ENCODE data around the gene ZNRF2. TPM values are rescaled to one million over a fixed set of nuclear protein-coding genes. Genes with fewer than 3 reads are reported as not detected.
"Not testable (repeated sequence)": the region's sequence is repeated elsewhere in the genome, so short reads cannot be mapped to it uniquely, and the experiment has no call there.

The ZNRF2 gene
- polyA plus RNA-seq, 1 donor = 17.0 TPM

DNA sequence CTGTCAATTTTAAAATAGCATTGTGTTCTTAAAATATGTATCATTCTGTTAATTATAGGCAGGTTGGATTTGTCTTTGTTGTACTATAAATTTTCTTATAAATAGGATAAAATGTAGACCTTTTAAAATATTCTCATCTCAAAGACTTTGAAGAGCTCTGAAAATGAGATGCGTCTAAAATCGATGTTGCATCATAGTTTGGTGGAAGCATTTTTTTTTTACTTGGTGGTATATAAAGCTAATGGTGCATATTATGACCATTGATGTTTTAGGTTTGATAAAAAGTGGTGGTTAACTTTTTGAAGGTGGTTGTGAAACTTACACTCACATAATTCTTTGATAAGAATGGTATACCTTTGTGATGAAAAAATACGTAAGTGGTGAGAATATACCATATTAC lies 69.1 kb downstream of the ZNRF2 start:
- no peak for DNase-seq

DNA sequence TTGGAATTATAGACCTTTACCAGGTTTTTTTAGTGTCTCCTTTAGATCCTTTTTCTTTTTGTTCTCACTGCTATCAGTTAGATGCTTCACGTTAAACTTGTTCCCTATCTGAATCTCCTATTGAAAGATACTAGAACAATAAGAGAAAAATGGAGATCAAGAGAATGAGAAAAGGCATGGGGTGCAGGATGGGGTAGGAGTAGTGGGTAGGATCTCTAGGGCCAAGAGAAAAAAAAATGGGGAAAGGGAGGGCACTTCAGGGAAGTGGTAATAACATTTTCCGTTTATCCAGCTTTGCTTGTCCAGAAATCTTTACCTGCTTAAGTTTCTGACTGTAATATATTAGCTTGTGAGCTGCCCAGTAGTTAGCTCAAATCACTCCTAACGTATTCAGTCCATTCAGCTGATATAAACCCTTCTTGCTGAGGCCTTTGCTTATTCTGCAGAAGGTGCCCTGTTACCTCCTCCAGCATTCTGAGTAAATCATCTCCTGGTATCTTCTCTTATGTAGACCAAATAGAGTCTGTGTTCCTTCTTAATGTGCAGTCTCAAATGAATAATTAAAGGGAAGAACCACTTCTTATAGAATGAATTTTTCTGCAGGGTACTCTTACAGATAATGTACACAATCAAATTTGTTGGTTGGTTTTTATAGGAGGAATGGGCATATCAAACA lies 69.7 kb downstream of the ZNRF2 start:
- no peak for DNase-seq

DNA sequence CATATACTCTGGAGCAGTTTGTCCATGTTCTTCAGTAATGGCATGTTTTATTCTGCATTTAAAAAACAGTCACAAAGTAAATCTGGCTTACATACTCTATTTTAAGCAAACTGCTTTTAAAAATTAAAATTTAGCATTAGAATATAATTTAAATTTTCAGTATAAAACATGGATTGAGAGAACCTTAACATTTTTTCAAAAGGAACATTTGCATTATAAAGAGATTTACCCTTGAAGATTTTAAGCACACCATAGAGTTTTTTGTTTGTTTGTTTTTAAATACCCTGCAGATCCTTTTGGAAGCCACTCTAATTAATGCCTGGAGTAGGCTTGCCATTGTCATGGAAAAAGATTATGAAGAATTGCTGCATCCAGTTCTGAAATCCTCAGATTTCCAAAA lies 70.4 kb downstream of the ZNRF2 start:
- no peak for DNase-seq

DNA sequence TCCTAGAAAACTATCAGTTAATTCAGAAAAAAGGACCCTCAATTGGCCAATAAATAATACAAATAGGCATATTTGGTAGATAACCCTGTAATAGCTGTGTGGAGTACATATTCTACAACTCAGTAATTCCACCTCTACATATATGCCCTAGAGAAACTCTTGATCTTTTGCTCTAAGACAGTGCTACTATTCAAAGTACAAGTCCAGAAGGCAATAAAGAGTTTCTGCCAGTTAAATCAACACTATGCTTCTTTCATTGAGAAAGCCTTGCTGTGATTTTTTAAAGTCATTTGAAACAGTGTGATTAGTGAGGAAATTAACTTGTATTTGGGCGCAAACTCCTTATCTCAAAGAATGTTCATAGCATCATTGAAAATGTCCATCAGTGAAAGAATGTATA lies 75.6 kb downstream of the ZNRF2 start:
- DNase-seq = no peak

DNA sequence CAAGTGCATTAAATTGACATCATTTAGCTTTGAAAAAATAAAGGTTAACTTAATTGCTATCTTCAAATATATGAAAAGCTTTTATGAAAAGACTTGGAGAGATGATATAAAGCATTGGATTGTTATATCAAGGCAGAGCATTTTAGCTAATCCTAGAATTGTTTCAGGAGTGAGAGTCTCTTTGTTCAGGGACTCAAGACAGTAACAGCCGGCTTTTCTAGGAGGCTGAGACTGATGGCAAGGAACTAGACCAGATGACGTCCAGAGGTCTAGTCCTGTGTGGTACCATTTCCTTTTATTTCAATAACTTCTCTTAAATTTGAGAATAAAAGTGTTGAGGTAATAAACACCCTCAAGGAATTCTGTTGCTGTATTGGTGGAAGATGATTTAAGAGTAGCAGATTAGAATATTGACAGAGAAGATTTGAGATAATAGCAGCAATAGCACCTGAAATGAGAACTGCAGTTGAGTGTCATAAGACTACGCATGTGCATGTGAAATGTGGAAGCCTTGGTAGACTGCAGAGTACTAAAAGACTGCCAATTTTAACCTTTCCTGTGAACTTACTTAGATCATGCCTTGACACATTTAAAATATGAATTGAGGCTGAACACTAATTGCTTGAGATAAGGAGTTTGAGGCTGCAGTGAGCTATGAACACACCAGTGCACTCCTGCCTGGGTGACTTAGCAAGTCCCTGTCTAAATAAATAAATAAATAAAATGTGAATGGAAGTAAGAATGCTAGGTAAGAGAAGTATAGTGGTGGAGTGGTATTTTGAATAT lies 79.6 kb downstream of the ZNRF2 start:
- DNase-seq = no peak

DNA sequence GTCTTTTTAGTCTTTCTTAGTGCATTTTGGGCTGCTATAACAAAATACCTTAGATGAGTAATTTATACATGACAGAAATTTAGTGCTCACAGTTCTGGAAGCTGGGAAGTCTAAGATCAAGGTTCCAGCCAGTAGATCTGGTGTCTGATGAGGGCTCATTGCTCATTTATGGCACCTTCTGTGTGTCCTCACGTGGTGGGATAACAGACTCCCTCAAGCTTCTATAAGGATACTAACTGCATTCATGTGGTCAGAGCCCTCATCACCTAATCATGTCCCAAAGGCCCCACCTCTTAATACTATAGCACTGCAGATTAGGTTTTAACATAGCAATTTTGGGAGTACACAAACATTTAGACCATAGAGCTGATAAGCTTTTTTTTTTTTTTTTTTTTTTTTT lies 80.4 kb downstream of the ZNRF2 start:
- DNase-seq = no peak

DNA sequence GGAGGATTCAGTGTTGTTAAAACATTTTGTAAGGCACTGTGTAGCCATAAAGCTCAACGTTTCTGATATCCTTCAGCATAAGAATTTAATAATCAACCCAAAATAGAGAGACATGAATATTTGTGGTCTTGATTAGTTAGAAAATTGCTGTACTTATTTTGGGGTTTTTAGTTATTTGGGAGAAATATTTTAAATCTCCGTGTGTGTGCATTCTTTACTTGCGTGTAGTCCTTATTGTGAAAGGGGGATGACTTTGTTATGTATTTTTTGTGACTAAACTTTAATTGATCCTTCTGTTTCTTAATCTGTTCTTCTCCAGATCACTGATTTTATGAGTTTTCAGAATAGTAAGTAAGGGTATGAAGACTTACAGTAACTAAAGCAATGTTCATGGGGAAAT lies 81.2 kb downstream of the ZNRF2 start:
- DNase-seq = no peak

DNA sequence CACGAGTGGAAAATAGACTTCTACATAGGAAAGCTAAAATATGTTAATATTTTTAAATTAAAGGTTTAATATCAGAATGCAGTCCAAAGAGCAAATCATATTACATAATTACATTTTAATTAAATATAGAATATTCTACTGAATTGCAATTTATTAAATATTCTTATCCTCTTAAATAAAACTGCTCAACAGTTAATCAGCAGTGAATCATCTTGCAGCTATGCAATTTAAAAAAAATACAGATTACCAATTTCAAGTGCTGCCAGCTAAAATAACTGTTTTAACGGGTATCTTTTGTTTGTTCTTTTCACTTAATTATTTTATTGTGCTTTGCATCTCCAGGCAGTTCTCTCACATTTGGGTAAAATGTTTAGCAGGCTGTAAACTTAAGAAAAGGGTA lies 82.2 kb downstream of the ZNRF2 start:
- DNase-seq = no peak

DNA sequence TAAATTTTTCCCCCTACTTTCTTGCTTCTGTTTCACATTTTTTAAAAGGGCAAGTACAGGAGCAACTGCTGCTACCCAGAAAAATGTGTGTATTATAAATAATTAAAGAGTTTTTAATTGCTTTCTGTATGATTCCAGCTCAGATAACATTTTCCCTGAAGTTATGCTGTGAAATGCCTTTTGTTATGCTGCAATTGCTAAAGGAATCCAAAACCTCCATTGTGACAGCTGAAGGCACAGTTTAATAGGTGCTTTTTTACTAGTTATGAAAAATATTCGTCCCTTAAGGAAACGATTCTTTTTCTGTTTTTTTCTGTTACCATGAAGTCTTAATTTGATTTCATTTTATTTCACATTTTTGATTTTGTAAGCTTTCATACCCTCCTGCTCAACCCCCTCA lies 83.2 kb downstream of the ZNRF2 start:
- no peak for DNase-seq

DNA sequence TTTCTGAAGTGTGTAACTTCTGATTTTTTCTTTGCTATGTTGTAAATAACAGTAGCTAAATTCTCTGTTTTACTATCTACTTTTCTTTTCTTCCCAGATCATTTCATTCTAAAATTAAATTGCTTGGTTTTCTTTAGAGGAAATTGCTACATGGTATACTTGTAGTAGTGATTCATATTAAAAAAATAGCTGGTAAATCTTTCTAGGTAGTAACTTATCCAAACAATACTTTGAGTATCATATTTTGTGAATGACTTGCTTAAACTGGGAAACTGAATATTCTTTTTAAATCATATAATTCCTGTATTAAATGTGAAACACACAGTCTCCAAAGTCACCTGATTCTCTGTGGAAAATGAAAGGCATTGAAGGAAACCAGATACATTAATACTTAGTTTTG lies 85.5 kb downstream of the ZNRF2 start:
- DNase-seq = no peak

DNA sequence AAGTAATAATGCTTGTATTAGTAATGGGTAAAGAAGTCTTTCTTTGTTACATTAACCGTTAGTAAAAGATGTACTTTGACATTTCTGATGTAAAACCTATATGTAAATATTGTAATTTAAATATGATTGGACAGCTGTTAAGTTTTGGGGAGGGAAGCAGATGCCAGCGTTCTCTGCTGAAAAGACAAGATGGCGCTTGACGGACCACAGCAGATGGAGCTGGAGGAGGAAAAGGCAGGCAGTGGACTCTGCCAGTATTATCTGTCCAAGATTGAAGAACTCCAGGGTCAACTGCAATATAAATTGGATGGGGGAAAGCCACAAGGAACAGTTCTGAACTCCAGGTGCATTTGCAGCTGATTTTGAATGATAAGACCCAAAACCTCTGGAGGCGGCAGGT lies 86.9 kb downstream of the ZNRF2 start:
- DNase-seq = no peak

DNA sequence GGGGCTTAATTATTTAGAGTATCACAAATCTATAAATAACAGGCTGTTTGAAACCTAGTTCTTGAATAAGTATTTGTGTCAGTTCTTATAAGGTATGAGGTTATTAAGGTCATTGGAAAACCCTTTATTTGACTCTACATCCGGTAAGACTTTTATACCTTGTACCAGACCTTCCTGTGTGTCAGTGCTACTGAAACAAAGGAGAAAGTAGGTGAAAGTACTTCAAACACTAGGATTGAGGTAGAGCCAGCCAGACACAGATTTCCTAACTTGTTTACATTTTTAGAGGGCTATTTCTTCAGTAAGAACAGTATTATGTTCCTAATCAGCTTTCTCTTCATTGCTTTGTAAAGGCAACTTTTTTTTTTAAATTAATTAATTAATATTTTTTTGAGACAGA lies 93.9 kb downstream of the ZNRF2 start:
- no peak for DNase-seq

DNA sequence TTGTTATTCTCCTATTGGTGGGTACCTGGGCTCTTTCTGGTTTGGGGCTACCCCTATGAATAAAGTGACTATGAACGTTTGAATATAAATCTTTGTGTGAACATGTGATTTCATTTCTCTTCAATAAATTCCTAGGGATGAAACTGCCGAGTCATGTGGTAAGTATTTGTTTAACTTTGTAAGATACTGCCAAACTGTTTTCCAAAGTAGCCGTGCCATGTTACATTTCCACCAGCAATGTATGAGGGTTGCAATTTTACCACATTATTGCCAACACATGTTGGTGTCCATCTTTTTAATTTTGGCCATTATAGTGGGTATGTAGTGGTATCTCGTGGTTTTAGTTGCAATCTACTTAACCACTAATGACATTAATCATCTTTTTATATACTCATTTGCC lies 94.7 kb downstream of the ZNRF2 start:
- DNase-seq = no peak

DNA sequence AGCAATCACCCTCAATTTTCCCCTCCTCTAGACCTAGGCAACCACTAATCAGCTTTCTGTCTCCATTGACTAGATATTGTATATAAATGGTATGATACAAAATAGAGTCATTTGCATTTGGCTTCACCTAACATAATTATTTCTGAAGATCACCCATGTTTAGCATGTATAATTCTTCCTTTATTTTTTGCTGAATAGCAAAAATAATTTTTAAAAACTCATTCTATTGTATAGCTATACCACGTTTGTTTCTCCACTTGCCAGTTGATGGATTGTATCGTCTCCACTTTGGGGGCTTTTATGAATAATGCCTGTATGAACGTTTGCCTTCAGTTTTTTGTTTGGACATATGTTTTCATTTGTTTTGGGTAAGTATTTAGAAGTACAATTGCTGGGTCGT lies 95.3 kb downstream of the ZNRF2 start:
- no peak for DNase-seq

DNA sequence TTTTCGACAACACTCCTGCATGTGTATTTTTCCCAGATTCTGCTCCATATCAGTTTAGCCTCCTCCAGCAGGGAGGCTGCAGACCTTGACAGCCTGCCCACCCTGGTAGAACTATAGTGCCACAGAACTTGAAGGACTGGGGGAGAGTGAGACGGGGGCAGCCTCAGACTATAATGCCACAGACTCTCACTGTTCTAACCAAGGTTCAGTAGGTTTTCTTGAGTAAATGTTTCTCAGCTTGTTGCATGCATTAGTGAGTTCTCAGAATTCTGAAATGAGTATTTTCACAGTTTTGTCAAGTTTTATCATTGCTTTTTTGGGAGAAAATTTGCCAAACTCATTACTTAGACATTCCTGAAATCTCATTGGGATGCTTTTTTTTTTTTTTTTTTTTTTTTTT lies 95.9 kb downstream of the ZNRF2 start:
- no peak for DNase-seq

DNA sequence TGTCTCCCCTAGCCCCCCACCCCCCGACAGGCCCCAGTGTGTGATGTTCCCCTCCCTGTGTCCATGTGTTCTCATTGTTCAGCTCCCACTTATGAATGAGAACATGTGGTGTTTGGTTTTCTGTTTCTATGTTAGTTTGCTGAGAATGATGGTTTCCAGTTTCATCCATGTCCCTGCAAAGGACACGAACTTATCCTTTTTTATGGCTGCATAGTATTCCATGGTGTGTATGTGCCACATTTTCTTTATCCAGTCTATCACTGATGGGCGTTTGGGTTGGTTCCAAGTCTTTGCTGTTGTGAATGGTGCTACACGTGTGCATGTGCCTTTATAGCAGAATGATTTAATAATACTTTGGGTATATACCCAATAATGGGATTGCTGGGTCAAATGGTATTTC lies 96.4 kb downstream of the ZNRF2 start:
- not testable (repeated sequence) for DNase-seq

DNA sequence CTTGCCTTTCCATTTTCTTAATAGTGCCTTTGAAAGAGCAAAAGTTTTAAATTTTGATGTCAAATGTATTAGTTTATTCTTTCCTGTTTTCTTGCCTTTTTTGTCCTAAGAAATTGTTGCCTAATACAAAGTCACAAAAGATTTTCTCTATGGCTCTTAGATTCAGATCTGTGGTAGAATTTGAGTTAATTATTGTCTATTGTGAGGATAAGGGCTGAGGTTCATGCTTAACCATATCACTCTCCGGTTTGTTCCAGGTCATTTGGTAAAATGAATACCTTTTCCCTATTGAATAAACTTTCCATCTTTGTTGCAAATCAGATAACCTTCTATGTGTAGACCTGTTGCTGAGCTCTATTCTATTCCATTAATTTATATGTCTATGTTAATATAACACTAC lies 98.2 kb downstream of the ZNRF2 start:
- no peak for DNase-seq

DNA sequence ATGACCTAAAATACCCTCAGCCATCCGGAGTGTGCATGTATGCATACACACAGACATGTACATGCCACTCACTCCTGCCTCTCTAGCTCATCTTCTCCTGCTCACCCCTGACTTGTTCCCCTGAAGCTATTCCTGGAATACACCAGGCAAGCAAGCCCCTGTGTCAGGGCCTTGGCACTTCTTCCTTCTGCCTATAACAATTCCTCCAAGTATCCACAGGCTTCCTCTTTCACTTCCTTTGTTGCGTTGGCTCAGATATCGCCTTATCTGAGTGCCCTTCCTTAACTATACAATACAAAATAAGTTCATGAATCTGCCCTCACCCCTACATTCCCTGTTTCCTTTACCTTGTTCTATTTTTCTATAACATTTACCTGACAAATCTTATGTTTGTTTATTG lies 105.4 kb downstream of the ZNRF2 start:
- DNase-seq = no peak

DNA sequence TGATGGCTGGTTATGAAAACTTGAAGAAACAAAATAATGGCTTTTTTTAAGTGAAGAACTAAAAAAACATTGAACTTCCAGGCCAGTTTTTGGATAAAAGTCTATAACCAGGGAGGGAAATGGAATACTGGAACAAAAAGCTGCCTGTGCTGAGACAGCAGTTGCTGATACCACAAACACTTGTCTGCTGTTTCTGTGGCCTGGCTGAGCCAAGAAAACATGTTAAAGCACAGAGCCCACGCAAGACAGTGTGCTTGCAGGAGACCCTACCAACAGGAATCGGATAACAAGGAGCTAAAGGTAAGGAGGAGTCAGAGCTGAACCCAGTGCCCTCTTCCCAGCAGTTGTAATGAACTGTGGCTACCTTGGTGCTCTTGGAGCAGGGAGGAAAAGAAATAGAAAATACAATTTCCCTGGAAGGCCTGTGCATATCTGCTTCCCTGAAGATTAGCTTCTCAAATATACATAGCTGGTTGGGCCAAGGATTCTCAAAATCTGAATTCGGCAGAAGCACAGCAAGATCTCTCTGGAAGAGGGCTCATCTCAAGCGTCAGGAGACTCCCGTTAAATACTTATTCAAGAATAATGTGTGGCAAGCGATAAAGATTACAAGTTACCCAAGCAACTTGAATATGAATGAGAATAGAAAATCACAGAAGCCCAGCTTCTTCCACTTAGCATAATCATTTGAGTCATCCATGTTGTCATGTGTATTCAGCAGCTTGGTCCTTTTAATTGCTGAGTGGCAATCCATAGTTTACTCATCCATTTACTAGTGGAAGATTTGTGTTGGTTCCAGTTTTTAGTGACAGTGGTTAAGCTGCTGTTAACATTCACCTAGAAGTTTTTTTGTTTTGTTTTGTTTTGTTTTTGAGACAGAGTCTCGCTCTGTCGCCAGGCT lies 106.6 kb downstream of the ZNRF2 start:
- no peak for DNase-seq

DNA sequence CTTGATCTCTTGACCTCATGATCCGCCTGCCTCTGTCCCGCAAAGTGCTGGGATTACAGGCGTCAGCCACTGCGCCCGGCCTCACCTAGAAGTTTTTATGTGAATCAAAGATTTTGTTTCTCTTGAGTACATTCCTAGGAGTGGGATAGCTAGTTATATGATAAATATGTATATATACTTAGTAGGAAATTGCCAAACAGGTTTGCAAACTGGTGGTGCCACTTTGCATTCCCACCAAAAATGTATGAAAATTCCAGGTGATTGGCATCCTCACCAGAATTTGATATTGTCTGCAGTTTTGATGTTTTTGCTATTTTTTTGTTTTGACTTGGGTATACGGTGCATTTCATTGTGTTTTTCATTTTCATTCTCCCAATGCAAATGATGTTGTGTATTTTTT lies 107.4 kb downstream of the ZNRF2 start:
- DNase-seq = no peak

DNA sequence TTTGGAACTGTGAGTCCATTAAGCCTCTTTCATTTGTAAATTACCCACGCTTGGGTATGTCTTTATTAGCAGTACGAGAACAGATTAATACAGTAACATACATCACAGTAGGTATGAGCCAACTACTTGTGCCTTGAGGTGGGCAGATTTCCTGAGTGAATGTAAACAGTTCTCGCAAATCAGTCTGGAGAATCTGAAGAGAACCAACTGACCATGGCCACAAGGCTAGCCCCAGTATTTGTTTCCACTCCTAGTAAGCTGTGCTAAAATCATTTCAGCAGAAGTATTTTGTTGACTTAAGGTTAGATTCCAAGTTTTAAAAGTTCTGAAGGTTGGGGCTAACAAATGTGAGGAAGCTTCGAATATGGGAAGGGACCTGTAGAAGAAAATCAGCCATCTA lies 111.3 kb downstream of the ZNRF2 start:
- no peak for DNase-seq

DNA sequence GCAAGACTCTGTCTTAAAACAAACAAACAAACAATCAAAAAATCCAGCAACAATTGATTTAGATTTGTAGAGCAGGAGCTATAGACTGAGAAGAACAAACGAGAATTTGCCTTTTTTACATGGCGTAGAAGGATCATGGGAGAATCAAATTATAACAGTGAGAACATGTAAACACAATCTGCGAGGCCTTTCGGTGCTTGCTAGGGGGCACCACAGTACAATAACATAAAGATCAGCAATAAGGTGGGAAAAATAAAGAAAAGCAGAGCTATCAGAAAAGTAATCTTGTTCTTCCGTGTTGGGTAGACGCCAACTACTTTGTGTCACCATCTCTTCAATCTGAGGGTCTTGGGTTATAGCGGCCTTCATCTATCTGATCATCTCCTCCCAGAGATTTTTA lies 112.0 kb downstream of the ZNRF2 start:
- no peak for DNase-seq

DNA sequence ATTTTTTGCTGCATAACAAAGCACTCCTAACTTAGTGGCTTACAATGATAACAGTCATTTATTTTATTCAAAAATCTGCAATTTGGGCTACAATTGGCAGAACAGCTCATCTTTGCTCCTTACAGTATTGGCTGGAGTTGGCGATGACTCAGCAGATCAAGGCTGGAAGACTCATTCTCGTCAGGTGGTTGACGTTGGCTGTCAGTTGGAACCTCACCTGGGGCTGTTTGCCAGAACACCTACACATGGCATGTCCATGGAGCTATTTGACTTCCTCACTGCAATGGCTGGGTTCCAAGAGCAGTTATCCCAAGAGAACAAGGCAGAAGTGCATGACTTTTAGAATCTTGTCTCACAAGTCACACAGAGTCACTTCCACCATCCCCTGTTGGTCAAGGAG lies 119.1 kb downstream of the ZNRF2 start:
- no peak for DNase-seq
